Uterus (tissue), 2 donors: ENCODE results near the gene ANXA6.

Source experiments
- CTCF ChIP-seq, 4 experiments: fragments of 200-600 bp in 2 of 4; fragments of 450-650 bp in 2 of 4; sonication (generic) in 2 of 4; IDR thresholded peaks; one replicate each; pipeline ENCODE4 v1.5.1; 2016 to 2019; ENCODE audit warnings: antibody characterized with exemption in 4 of 4, mild to moderate bottlenecking in 2 of 4, moderate library complexity in 1 of 4
- POLR2A ChIP-seq, 2 donors: fragments of 450-650 bp; IDR thresholded peaks; one replicate each; pipeline ENCODE4 v1.6.1; 2016; ENCODE audit warnings: antibody characterized with exemption in 2 of 2, mild to moderate bottlenecking in 1 of 2, moderate library complexity in 1 of 2

- TF ChIP-seq CTCF (IDR thresholded peaks at IDR 0.05): no peak
- TF ChIP-seq POLR2A (IDR thresholded peaks at IDR 0.05): no peak
Measured at GRCh38 chr5:151151263-151151660, 6.3 kb downstream of the ANXA6 start.
